K562 (cell line): ENCODE measurements around the gene TSC22D1. TPM values are rescaled to one million over a fixed set of nuclear protein-coding genes. Genes with fewer than 3 reads are reported as not detected.
A peak's percentile ranks its signal among the peaks of the same experiment; 100 is the strongest.

Experiments
- ATAC-seq: fragments of 200-7000 bp; cut with Tn5 transposase; 3 replicates; pipeline ENCODE4 v1.9.1; 2020; ENCODE audit warnings: moderate library complexity
- BruUV-seq: library from RNA; stranded (reverse); fragments of 400-500 nt; replicated peaks from 2 replicates; lab custom pipeline; 2021; lab: Mats Ljungman, UMichigan
- CTCF ChIA-PET: fragments of 300-600 bp; formaldehyde crosslinking; extraction: SDS; loops from one replicate; lab custom pipeline; 2021; ENCODE audit warnings: low intra/inter-chr PET ratio; lab: Yijun Ruan, JAX
- POLR2A ChIA-PET: fragments of 300-600, 350-650 bp; sonication (Branson Sonifier 250); formaldehyde crosslinking; extraction: SDS; loops from one replicate; lab custom pipeline; 2021; ENCODE audit warnings: antibody characterized with exemption, inconsistent platforms; lab: Yijun Ruan, JAX
- DNase-seq, 4 experiments: peaks; one replicate each; pipeline versions ENCODE4 v3.0.0 to v3.0.0-alpha.2; 2011 to 2018; ENCODE audit warnings: low spot score in 3 of 4, mixed read lengths in 3 of 4; ENCODE audit errors: extremely low read depth in 1 of 4
- FAIRE-seq: peaks from 2 replicates; lab custom pipeline; 2011; peaks lifted over from hg19 to GRCh38; lab: Jason Lieb, UNC
- H2AFZ ChIP-seq: 2 replicates; pipeline ENCODE4 v1.6.0; 2011; ENCODE audit warnings: low read depth, low read length, control low read depth, inconsistent platforms
- H3K27ac ChIP-seq: fragments of 200-600 bp; 3 replicates; pipeline ENCODE4 v1.8.0; 2011; ENCODE audit warnings: low read depth, mild to moderate bottlenecking, control low read depth, inconsistent platforms, low read length, moderate library complexity, mixed read lengths; ENCODE audit errors: extremely low read depth
- H3K27me3 ChIP-seq, 2 experiments: fragments of 300-600 bp in 1 of 2; 2 replicates in 1 of 2; 3 replicates in 1 of 2; pipeline versions ENCODE4 v1.6.0 to v1.8.0; 2011; ENCODE audit warnings: inconsistent platforms in 2 of 2, low read length in 2 of 2, mild to moderate bottlenecking in 1 of 2, mixed read lengths in 1 of 2, moderate library complexity in 1 of 2; ENCODE audit not compliant: control insufficient read depth in 2 of 2, insufficient read depth in 2 of 2
- H3K36me3 ChIP-seq: fragments of 300-600 bp; 3 replicates; pipeline ENCODE4 v1.8.0; 2011; ENCODE audit warnings: mild to moderate bottlenecking, low read length, inconsistent platforms; ENCODE audit not compliant: control insufficient read depth, insufficient read depth
- H3K4me1 ChIP-seq, 2 experiments: fragments of 200-600 bp in 1 of 2; replicated peaks in 1 of 2; 2 replicates in 1 of 2; 3 replicates in 1 of 2; pipeline versions ENCODE4 v1.5.1 to v1.8.0; 2011; ENCODE audit warnings: inconsistent platforms in 2 of 2, low read length in 2 of 2, mild to moderate bottlenecking in 1 of 2, mixed read lengths in 1 of 2, moderate library complexity in 1 of 2; ENCODE audit not compliant: control insufficient read depth in 2 of 2, insufficient read depth in 2 of 2
- H3K4me2 ChIP-seq: 2 replicates; pipeline ENCODE4 v1.6.1; 2011; ENCODE audit warnings: low read length, control low read depth, inconsistent platforms, mixed read lengths; ENCODE audit not compliant: insufficient read depth
- H3K4me3 ChIP-seq: fragments of 200-600 bp; sonication (generic), shearing (Covaris generic); 2 replicates; pipeline ENCODE4 v1.5.1; 2016; ENCODE audit warnings: control low read depth, inconsistent platforms
- H3K79me2 ChIP-seq: fragments of 200-600 bp; 3 replicates; pipeline ENCODE4 v1.8.0; 2011; ENCODE audit warnings: low read length, inconsistent platforms; ENCODE audit not compliant: control insufficient read depth, insufficient read depth
- H3K9ac ChIP-seq, 2 experiments: 2 replicates each; pipeline versions ENCODE4 v1.6.0 to v1.6.1; 2011; ENCODE audit warnings: low read depth in 2 of 2, low read length in 2 of 2, control low read depth in 1 of 2, inconsistent platforms in 1 of 2, mild to moderate bottlenecking in 1 of 2, mixed read lengths in 1 of 2; ENCODE audit not compliant: insufficient read depth in 1 of 2
- H3K9me1 ChIP-seq: one replicate; pipeline ENCODE4 v1.6.0; 2011; ENCODE audit warnings: inconsistent platforms, mild to moderate bottlenecking, low read length, moderate library complexity; ENCODE audit not compliant: control insufficient read depth, insufficient read depth
- H3K9me3 ChIP-seq: replicated peaks from 2 replicates; pipeline ENCODE4 v1.5.1; 2011; ENCODE audit warnings: low read depth, low read length, inconsistent platforms; ENCODE audit not compliant: control insufficient read depth, insufficient read depth
- H4K20me1 ChIP-seq: replicated peaks from 2 replicates; pipeline ENCODE4 v1.6.1; 2011; ENCODE audit warnings: low read length, inconsistent platforms, mixed read lengths; ENCODE audit not compliant: control insufficient read depth, insufficient read depth
- CBX2 ChIP-seq: fragments of 200-600 bp; sonication (generic); IDR thresholded peaks from one replicate; pipeline ENCODE4 v1.6.1; 2012; ENCODE audit warnings: mild to moderate bottlenecking, low read length, inconsistent platforms; ENCODE audit not compliant: insufficient read depth, poor library complexity, severe bottlenecking
- FOXP1 ChIP-seq: sonication (generic); formaldehyde crosslinking; IDR thresholded peaks from 2 replicates; pipeline ENCODE4 v1.8.0; 2022; ENCODE audit warnings: mild to moderate bottlenecking, missing genetic modification reagents
- MEF2D ChIP-seq: conservative IDR thresholded peaks from 2 replicates; pipeline ENCODE4 v1.6.1; 2016; ENCODE audit warnings: low read depth, missing genetic modification characterization, missing compliant biosample characterization
- MTA3 ChIP-seq: fragments of 450-650 bp; formaldehyde crosslinking; IDR thresholded peaks from 2 replicates; pipeline ENCODE4 v1.6.1; 2017; ENCODE audit warnings: mild to moderate bottlenecking, borderline replicate concordance
- NRF1 ChIP-seq, 2 experiments: fragments of 450-650 bp; IDR thresholded peaks in 1 of 2; conservative IDR thresholded peaks in 1 of 2; 2 replicates each; pipeline ENCODE4 v1.6.1; 2014; ENCODE audit warnings: mild to moderate bottlenecking in 2 of 2
- RAD21 ChIP-seq, 2 experiments: fragments of 250-450 bp in 1 of 2; fragments of 450-650 bp in 1 of 2; sonication (Bioruptor Pico) in 1 of 2; formaldehyde crosslinking in 1 of 2; IDR thresholded peaks in 1 of 2; conservative IDR thresholded peaks in 1 of 2; 2 replicates each; pipeline versions ENCODE4 v1.4.0 to v1.8.0; 2020 to 2022; ENCODE audit warnings: mild to moderate bottlenecking in 2 of 2, moderate library complexity in 1 of 2
- SLC30A9 ChIP-seq: fragments of 250-450 bp; sonication (Bioruptor Pico); IDR thresholded peaks from 2 replicates; pipeline ENCODE4 v1.8.0; 2022; ENCODE audit warnings: mild to moderate bottlenecking, moderate library complexity
- STAT5B ChIP-seq: fragments of 250-450 bp; sonication (Bioruptor Pico); IDR thresholded peaks from 2 replicates; pipeline ENCODE4 v1.8.0; 2021; ENCODE audit warnings: mild to moderate bottlenecking, inconsistent platforms
- ZKSCAN3 ChIP-seq: fragments of 250-450 bp; sonication (Bioruptor Pico); IDR thresholded peaks from 2 replicates; pipeline ENCODE4 v1.4.0; 2020
- WGBS: fragments of 100-300 bp; shearing (Covaris generic); methylation state at CpG from one replicate; pipeline ENCODE4 v1.1.6; 2016; ENCODE audit warnings: low coverage, mixed read lengths; ENCODE audit not compliant: insufficient coverage; ENCODE audit errors: missing lambda C conversion rate; 5-methylcytosine and 5-hydroxymethylcytosine counted together
- in situ Hi-C: fragments of 300-500 bp; cut with MboI; formaldehyde crosslinking; loops from 4 replicates; pipeline ENCODE4 v1.15.0; 2018; ENCODE audit warnings: inconsistent platforms, mixed read lengths
- intact Hi-C: fragments of 100-400 bp; cut with micrococcal nuclease; formaldehyde crosslinking; loops from 2 replicates; pipeline ENCODE4 v1.14.2; 2022
- polyA plus RNA-seq, 8 experiments: library from polyadenylated mRNA; depleted of rRNA in 4 of 8; stranded (reverse) in 5 of 8; unstranded in 3 of 8; fragments of >200 nt; fragmentation: Nextera tagmentation in 2 of 8; fragmentation: Illumina TruSeq in 1 of 8; extraction: Ambion mirVana in 2 of 8; extraction: Trizol in 1 of 8; gene quantifications; 2 replicates each; pipeline versions ENCODE4 v1.2.1 to v1.2.3, GENCODE V29; 2011 to 2014; ENCODE audit warnings: inconsistent platforms in 1 of 8, missing spikeins in 1 of 8
- total RNA-seq, 7 experiments: library from RNA; depleted of rRNA in 6 of 7; stranded (reverse); fragments of >200 nt in 6 of 7; fragmentation: Illumina TruSeq in 2 of 7; extraction: Trizol in 2 of 7; gene quantifications; 2 replicates each; pipeline versions ENCODE4 v1.2.1 to v1.2.3, GENCODE V29; 2011 to 2021; ENCODE audit warnings: low replicate concordance in 1 of 7
- TF ChIP-seq, protein P1 (sequence below): sonication (generic); IDR thresholded peaks from 2 replicates; pipeline ENCODE4 v1.6.1; 2016
- TF ChIP-seq, protein P2 (sequence below): fragments of 450-650 bp; formaldehyde crosslinking; IDR thresholded peaks from 2 replicates; pipeline ENCODE4 v1.4.0; 2020; ENCODE audit warnings: mild to moderate bottlenecking, moderate library complexity
- TF ChIP-seq, protein P3 (sequence below), 3 experiments: IDR thresholded peaks in 2 of 3; conservative IDR thresholded peaks in 1 of 3; 2 replicates each; pipeline ENCODE4 v1.5.1; 2011 to 2012; ENCODE audit warnings: low read length in 3 of 3, mild to moderate bottlenecking in 3 of 3, control low read depth in 2 of 3, improper control_type of control experiment in 1 of 3, inconsistent platforms in 1 of 3, low read depth in 1 of 3, mixed read lengths in 1 of 3, moderate library complexity in 1 of 3; ENCODE audit not compliant: insufficient read depth in 2 of 3
- TF ChIP-seq, protein P4 (sequence below): sonication (generic); formaldehyde crosslinking; IDR thresholded peaks from 2 replicates; pipeline ENCODE4 v1.8.0; 2022; ENCODE audit warnings: missing genetic modification reagents, mild to moderate bottlenecking, borderline replicate concordance

Gene TSC22D1
- total and polyA plus RNA-seq, 9 of the 15 experiments (the other 6 are each of a cell fraction or from before 2014, with no cell fraction given): 2.6 to 19.8 (median 8.4) TPM

DNA sequence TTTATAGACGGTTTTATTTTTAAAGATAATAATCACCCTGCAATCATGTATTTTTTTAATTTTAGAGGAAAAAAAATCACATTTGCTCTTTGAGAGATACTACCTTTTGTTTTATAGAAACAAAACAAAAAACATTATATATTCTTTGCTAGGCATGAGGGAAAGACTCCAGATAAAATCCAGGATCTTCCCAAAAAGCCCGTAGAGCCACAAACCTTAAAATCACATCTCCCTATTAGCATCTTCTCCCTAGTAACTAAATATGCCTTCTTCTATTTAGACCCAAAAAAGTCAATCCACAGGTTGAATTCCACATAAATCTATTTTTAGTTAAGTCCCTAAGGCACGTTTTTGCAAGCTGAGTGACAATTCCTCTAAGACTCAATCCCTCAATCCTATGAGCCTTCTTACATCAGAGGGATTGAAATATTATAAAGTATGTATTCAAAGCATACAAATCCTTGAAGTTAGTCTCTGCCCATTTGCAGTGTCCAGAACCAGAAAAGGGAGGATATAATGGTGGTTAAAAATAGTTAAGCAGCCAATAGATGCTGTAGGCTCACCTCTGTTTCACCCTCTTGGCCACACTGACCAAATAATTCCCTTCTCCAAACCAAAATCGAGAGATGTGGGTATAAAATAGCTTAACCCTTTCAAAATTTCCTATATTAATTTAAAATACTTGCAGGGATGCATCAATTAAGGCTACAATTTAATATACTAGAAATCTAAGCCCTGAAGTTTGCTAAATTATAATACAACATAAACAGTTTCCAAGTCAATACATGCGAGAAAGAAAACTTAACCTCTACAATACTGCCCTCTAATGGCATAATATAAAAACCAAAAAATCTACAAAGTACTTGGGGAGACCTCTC is 138.5 kb downstream of the TSC22D1 start:
- Histone ChIP-seq H3K4me3 (peak overlapping the region; percentile 55), H3K36me3 (peaks cover 15% of the 10 kb centered on the region; the same call in 2 of the 3 replicates), H3K79me2 (peaks cover 19% of the 10 kb centered on the region), H3K27ac (peak overlapping the region; percentile 72; the same call in 1 of the 3 replicates), H4K20me1 (no peaks in the 10 kb centered on the region), H3K4me2 (peak overlapping the region; percentile 80), H3K4me1 (peaks cover 7 to 8% of the 10 kb centered on the region in 2 experiments; a peak in 3 of 5 replicates), H3K9me1 (no peaks in the 10 kb centered on the region), H3K9me3 (no peaks in the 10 kb centered on the region), H3K27me3 (no peaks in the 10 kb centered on the region), H2AFZ (peak overlapping the region; percentile 76), H3K9ac (0 out of 4 replicates have a peak overlapping the region, but pooled peaks of 1 of the 2 experiments have one; percentile 53)
- DNase-seq: peak in 1 of 4 experiments; percentile 30
- peak; percentile 26; the same call in 1 of the 3 replicates for ATAC-seq
- no TSS peak for BruUV-seq
- in situ Hi-C loops: loop anchor here (5.0 kb wide), 1 partner anchor 200 kb away; no protein-coding TSS in a partner anchor
- intact Hi-C loops: loop anchor here (1.0 to 10.0 kb wide), 7 partner anchors 50 to 533 kb away; no protein-coding TSS in a partner anchor
- ChIA-PET POLR2A (interaction anchor here (0.6 to 1.1 kb wide), 7 partner anchors 13 to 536 kb away, joined by 3 to 4 read pairs (median 3); no protein-coding TSS in a partner anchor), CTCF (interaction anchor here (0.9 to 2.6 kb wide), 4 partner anchors 34 to 529 kb away, joined by 3 to 24 read pairs (median 12); no protein-coding TSS in a partner anchor)
- FAIRE-seq: peak; percentile 23
- WGBS: 0% methylated on average over 5 of the region's 5 CpGs
- TF ChIP-seq, protein P1, sequence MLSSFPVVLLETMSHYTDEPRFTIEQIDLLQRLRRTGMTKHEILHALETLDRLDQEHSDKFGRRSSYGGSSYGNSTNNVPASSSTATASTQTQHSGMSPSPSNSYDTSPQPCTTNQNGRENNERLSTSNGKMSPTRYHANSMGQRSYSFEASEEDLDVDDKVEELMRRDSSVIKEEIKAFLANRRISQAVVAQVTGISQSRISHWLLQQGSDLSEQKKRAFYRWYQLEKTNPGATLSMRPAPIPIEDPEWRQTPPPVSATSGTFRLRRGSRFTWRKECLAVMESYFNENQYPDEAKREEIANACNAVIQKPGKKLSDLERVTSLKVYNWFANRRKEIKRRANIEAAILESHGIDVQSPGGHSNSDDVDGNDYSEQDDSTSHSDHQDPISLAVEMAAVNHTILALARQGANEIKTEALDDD: 0 out of 2 replicates have a peak, but pooled peaks have one; percentile 13
- TF ChIP-seq, protein P2, sequence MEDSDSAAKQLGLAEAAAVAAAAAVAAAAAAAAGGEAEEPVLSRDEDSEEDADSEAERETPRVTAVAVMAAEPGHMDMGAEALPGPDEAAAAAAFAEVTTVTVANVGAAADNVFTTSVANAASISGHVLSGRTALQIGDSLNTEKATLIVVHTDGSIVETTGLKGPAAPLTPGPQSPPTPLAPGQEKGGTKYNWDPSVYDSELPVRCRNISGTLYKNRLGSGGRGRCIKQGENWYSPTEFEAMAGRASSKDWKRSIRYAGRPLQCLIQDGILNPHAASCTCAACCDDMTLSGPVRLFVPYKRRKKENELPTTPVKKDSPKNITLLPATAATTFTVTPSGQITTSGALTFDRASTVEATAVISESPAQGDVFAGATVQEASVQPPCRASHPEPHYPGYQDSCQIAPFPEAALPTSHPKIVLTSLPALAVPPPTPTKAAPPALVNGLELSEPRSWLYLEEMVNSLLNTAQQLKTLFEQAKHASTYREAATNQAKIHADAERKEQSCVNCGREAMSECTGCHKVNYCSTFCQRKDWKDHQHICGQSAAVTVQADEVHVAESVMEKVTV (CRISPR knock-in tag): peak; percentile 57; the same call in 1 of the 2 replicates
- 0 out of 4 replicates have a peak, but pooled peaks of 1 of the 2 experiments have one; percentile 7 for TF ChIP-seq NRF1 (conservative IDR thresholded peaks at IDR 0.05 in 1 of 2, IDR thresholded peaks at IDR 0.05 in 1 of 2)
- TF ChIP-seq STAT5B: no peak
- TF ChIP-seq MTA3: no peak
- no peak for TF ChIP-seq FOXP1 (CRISPR knock-in tag)
- peak; percentile 63 to 77 for TF ChIP-seq RAD21 (CRISPR knock-in tag; conservative IDR thresholded peaks at IDR 0.05 in 1 of 2, IDR thresholded peaks at IDR 0.05 in 1 of 2)
- TF ChIP-seq, protein P3, sequence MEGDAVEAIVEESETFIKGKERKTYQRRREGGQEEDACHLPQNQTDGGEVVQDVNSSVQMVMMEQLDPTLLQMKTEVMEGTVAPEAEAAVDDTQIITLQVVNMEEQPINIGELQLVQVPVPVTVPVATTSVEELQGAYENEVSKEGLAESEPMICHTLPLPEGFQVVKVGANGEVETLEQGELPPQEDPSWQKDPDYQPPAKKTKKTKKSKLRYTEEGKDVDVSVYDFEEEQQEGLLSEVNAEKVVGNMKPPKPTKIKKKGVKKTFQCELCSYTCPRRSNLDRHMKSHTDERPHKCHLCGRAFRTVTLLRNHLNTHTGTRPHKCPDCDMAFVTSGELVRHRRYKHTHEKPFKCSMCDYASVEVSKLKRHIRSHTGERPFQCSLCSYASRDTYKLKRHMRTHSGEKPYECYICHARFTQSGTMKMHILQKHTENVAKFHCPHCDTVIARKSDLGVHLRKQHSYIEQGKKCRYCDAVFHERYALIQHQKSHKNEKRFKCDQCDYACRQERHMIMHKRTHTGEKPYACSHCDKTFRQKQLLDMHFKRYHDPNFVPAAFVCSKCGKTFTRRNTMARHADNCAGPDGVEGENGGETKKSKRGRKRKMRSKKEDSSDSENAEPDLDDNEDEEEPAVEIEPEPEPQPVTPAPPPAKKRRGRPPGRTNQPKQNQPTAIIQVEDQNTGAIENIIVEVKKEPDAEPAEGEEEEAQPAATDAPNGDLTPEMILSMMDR (IDR thresholded peaks at IDR 0.05 in 2 of 3, conservative IDR thresholded peaks at IDR 0.05 in 1 of 3; ENCODE audit: insufficient read depth in 2 of 3, low read depth in 1 of 3, low read length in 3 of 3): peak; percentile 10 to 61 (median 28); a peak in 3 of 6 replicates
- no peak for TF ChIP-seq CBX2
- TF ChIP-seq SLC30A9 (CRISPR knock-in tag): no peak
- TF ChIP-seq MEF2D: no peak
- TF ChIP-seq, protein P4, sequence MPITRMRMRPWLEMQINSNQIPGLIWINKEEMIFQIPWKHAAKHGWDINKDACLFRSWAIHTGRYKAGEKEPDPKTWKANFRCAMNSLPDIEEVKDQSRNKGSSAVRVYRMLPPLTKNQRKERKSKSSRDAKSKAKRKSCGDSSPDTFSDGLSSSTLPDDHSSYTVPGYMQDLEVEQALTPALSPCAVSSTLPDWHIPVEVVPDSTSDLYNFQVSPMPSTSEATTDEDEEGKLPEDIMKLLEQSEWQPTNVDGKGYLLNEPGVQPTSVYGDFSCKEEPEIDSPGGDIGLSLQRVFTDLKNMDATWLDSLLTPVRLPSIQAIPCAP (CRISPR knock-in tag): no peak
- TF ChIP-seq ZKSCAN3 (CRISPR knock-in tag): no peak
